Neural cell (in vitro differentiated cells): ENCODE measurements around the gene DNM3.

Source experiments
- CTCF ChIP-seq: fragments of 450-650 bp; IDR thresholded peaks from 2 replicates; pipeline ENCODE4 v1.5.1; 2014; ENCODE audit warnings: antibody characterized with exemption, mild to moderate bottlenecking, moderate library complexity; ENCODE audit not compliant: poor library complexity, severe bottlenecking
- EP300 ChIP-seq: fragments of 450-650 bp; conservative IDR thresholded peaks from 2 replicates; pipeline ENCODE4 v1.6.1; 2014; ENCODE audit warnings: antibody characterized with exemption, mild to moderate bottlenecking, moderate library complexity; ENCODE audit not compliant: poor library complexity, severe bottlenecking
- EZH2 ChIP-seq: fragments of 200-600, 300-800 bp; shearing (Covaris generic), sonication (generic); IDR thresholded peaks from 2 replicates; pipeline ENCODE4 v1.6.1; 2014; ENCODE audit warnings: antibody characterized with exemption, low read length, borderline replicate concordance, mild to moderate bottlenecking; ENCODE audit not compliant: insufficient read depth, poor library complexity, severe bottlenecking
- MXI1 ChIP-seq: fragments of 450-650 bp; conservative IDR thresholded peaks from 2 replicates; pipeline ENCODE4 v1.6.1; 2014; ENCODE audit warnings: antibody characterized with exemption, mild to moderate bottlenecking; ENCODE audit not compliant: poor library complexity, severe bottlenecking
- POLR2AphosphoS5 ChIP-seq: IDR thresholded peaks from 2 replicates; pipeline ENCODE4 v1.6.1; 2012
- RAD21 ChIP-seq: fragments of 450-650 bp; conservative IDR thresholded peaks from 2 replicates; pipeline ENCODE4 v1.6.1; 2014; ENCODE audit warnings: antibody characterized with exemption, mild to moderate bottlenecking, moderate library complexity
- REST ChIP-seq: IDR thresholded peaks from 2 replicates; pipeline ENCODE4 v1.6.1; 2012; ENCODE audit warnings: borderline replicate concordance
- SMC3 ChIP-seq: fragments of 450-650 bp; conservative IDR thresholded peaks from 2 replicates; pipeline ENCODE4 v1.6.1; 2014; ENCODE audit warnings: antibody characterized with exemption, mild to moderate bottlenecking, moderate library complexity; ENCODE audit not compliant: poor library complexity

GRCh38 chr1:172417557-172417956 lies 576.3 kb downstream of the DNM3 start:
- TF ChIP-seq CTCF: no peak
- no peak for TF ChIP-seq RAD21
- no peak for TF ChIP-seq EZH2
- no peak for TF ChIP-seq EP300
- TF ChIP-seq POLR2AphosphoS5: no peak
- TF ChIP-seq SMC3: no peak
- TF ChIP-seq REST: no peak
- no peak for TF ChIP-seq MXI1
